ENCODE data around the gene LILRB2. TPM values are rescaled to one million over a fixed set of nuclear protein-coding genes. Genes with fewer than 3 reads are reported as not detected.
A peak's percentile ranks its signal among the peaks of the same experiment; 100 is the strongest.

Gene LILRB2
- total and polyA plus RNA-seq, 9 of the 15 experiments (the other 6 are each of a cell fraction or from before 2014, with no cell fraction given), result not detected

DNA sequence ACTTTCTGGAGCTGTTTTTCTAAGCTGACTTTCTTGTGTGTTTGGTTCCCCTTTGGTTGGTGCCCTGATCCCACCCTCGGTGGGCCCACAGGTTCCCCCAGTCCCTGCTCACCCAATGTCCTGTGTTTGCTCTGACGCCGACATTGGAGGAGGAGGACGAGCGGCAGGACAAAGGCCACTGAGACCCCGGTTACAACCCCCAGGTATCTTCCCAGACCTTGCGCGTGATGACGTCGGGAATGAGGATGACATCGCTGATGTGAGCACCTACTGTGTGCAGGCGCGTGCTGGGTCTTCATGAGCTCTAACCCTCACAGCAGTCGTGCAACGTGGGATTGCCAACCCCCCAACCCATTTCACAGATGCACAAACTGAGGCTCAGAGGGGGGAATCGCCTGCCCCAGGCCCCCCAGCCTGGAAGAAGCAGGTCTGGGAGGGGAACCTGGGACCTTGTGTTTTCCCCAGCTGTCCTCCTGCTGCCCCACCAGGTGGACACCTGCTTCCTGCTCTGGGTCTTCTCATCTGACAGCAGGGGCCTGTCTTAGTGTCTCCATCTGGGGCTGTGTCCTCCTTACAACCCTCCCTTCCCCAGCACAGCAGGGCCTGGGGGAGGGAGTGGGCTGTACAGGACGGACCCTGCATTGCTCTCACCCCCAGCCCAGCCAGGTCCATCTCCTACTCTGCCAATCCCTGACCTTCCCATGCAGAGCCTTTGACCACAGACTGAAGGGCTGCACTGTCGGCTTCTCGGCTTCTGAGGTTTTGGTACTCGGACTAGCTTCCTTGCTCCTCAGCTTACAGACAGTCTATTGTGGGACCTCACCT is 33.6 kb downstream of the LILRB2 start:
- intact Hi-C loops (cut with micrococcal nuclease) (no loop called here), in situ Hi-C loops (cut with MboI) (no loop called here)
- ChIA-PET CTCF (ENCODE audit: low intra/inter-chr PET ratio) (no interaction called here), POLR2A (interaction anchor here (0.9 kb wide), 1 partner anchor 13 kb away, joined by 3 read pairs; no protein-coding TSS in a partner anchor)
- H3K27ac ChIP-seq (ENCODE audit: extremely low read depth, low read depth, low read length), result no peak overlapping the region
- no peaks in the 10 kb centered on the region for H3K9me1 ChIP-seq (ENCODE audit: control insufficient read depth, insufficient read depth, low read length)
- no peaks in the 10 kb centered on the region; a peak in 1 of 5 replicates for H3K4me1 ChIP-seq (replicated peaks in 1 of 2; ENCODE audit: control insufficient read depth in 2 of 2, insufficient read depth in 2 of 2, low read length in 2 of 2)
- H3K4me2 ChIP-seq (ENCODE audit: insufficient read depth, low read length), result no peak overlapping the region
- no peak overlapping the region for H2AFZ ChIP-seq (ENCODE audit: low read depth, low read length)
- H3K27me3 ChIP-seq (ENCODE audit: control insufficient read depth in 2 of 2, insufficient read depth in 2 of 2, low read length in 2 of 2), result peaks cover 34 to 40% of the 10 kb centered on the region in 2 experiments
- H3K4me3 ChIP-seq, result no peak overlapping the region
- ATAC-seq (no peak), DNase-seq (ENCODE audit: extremely low read depth in 1 of 4, low spot score in 3 of 4) (no peak), FAIRE-seq (no peak)
- H3K9me3 ChIP-seq (replicated peaks; ENCODE audit: control insufficient read depth, insufficient read depth, low read depth, low read length), result no peaks in the 10 kb centered on the region
- H3K36me3 ChIP-seq (ENCODE audit: control insufficient read depth, insufficient read depth, low read length), result no peaks in the 10 kb centered on the region
- 21% methylated on average over 18 of the region's 20 CpGs for WGBS (ENCODE audit: insufficient coverage, low coverage, missing lambda C conversion rate)
- H3K79me2 ChIP-seq (ENCODE audit: control insufficient read depth, insufficient read depth, low read length), result no peaks in the 10 kb centered on the region
- no peak overlapping the region; a peak in 2 of 4 replicates for H3K9ac ChIP-seq (ENCODE audit: insufficient read depth in 1 of 2, low read depth in 2 of 2, low read length in 2 of 2)
- H4K20me1 ChIP-seq (replicated peaks; ENCODE audit: control insufficient read depth, insufficient read depth, low read length), result no peaks in the 10 kb centered on the region
- no TSS peak for BruUV-seq (replicated peaks)
- TF ChIP-seq BCOR (IDR thresholded peaks at IDR 0.05) (0 out of 2 replicates have a peak, but pooled peaks have one; percentile 11), ZKSCAN1 (IDR thresholded peaks at IDR 0.05; ENCODE audit: low read depth, low read length) (peak; percentile 86), STAG1 (CRISPR knock-in tag; IDR thresholded peaks at IDR 0.05; ENCODE audit: borderline replicate concordance) (no peak), RBM25 (IDR thresholded peaks at IDR 0.05; ENCODE audit: low read depth, low read length, severe bottlenecking) (peak; percentile 86), SMARCA5 (IDR thresholded peaks at IDR 0.05) (0 out of 2 replicates have a peak, but pooled peaks have one; percentile 56), NR2F6 (CRISPR knock-in tag; IDR thresholded peaks at IDR 0.05) (no peak), KDM4B (IDR thresholded peaks at IDR 0.05; ENCODE audit: borderline replicate concordance in 2 of 2, low read depth in 1 of 2) (no peak), PHB (CRISPR knock-in tag; IDR thresholded peaks at IDR 0.05) (no peak)
- TF ChIP-seq, protein P1, sequence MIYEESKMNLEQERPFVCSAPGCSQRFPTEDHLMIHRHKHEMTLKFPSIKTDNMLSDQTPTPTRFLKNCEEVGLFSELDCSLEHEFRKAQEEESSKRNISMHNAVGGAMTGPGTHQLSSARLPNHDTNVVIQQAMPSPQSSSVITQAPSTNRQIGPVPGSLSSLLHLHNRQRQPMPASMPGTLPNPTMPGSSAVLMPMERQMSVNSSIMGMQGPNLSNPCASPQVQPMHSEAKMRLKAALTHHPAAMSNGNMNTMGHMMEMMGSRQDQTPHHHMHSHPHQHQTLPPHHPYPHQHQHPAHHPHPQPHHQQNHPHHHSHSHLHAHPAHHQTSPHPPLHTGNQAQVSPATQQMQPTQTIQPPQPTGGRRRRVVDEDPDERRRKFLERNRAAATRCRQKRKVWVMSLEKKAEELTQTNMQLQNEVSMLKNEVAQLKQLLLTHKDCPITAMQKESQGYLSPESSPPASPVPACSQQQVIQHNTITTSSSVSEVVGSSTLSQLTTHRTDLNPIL (CRISPR knock-in tag; IDR thresholded peaks at IDR 0.05), result no peak
- TF ChIP-seq, protein P2, sequence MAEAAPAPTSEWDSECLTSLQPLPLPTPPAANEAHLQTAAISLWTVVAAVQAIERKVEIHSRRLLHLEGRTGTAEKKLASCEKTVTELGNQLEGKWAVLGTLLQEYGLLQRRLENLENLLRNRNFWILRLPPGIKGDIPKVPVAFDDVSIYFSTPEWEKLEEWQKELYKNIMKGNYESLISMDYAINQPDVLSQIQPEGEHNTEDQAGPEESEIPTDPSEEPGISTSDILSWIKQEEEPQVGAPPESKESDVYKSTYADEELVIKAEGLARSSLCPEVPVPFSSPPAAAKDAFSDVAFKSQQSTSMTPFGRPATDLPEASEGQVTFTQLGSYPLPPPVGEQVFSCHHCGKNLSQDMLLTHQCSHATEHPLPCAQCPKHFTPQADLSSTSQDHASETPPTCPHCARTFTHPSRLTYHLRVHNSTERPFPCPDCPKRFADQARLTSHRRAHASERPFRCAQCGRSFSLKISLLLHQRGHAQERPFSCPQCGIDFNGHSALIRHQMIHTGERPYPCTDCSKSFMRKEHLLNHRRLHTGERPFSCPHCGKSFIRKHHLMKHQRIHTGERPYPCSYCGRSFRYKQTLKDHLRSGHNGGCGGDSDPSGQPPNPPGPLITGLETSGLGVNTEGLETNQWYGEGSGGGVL (CRISPR knock-in tag; IDR thresholded peaks at IDR 0.05), result no peak
